NCI-H748 treated with DMSO at 0.1 percent for 48 hours (cell line): Measurements from ENCODE around the gene FTCDNL1.

Source experiments
- DNase-seq: peaks from one replicate; lab custom pipeline; 2025; lab: John Stamatoyannopoulos, UW

Gene FTCDNL1

DNA sequence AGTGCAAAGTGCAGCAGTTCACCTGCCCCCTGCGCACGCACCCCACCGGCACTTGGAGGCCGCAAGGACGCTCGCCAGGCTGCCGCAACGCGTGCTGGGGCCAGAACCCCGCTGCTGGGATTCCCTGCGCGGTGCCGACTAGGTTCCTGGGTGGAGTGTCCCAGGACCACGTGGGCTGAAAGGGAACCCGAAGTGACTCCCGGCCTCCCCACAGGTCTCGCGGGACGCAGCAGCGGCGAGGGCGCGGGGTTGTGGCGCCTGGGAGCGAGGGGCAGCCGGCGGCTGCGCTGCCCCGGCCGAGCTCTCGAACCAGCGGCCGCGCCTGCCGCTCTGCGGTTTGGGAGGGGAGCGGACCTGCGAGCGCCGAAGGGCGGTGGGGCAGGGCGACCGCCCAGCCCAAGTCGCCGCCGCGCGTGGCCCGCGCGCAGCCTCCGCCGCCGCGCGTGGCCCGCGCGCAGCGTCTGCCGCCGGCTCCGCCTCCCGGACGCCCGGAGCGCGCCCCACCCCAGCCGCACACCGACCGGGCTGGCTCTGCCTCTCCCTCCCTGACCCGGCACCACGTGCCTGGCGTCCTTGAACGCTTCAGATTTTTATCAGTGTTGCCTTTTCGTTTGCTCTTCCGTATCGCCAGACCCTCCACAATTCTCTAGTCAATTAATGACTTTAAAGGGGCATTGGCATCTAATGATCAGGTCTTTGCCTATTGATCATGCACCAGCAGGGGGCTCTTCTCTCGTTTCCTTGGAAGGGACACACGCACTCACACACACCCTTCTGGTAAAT, at the start of gene FTCDNL1:
Gene FTCDNL1, minus strand, starts transcription at position 475 of the 783 bp plus-strand sequence. CDS start 2,230 bp downstream, outside the sequence.
- peak; percentile 35 for DNase-seq

DNA sequence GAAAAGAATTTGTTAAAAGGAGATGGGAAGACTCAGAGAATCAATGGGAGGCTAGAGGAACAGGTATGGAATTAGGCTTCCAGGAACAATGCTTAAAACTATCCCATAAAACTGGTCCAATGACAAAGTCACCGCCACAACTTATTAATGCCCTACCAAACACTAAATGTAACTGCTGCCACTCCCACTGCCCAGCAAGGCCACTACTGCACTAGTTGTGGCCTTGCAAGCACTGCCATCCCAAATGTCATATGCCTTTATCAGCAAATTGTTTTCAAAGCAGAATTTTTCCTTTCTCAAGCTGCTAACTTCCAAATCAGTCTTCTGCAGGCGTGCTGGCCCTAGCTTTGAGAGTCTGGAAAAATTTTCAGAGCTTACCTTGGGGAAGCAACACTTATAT, 45.6 kb upstream of the FTCDNL1 start:
- DNase-seq = no peak

DNA sequence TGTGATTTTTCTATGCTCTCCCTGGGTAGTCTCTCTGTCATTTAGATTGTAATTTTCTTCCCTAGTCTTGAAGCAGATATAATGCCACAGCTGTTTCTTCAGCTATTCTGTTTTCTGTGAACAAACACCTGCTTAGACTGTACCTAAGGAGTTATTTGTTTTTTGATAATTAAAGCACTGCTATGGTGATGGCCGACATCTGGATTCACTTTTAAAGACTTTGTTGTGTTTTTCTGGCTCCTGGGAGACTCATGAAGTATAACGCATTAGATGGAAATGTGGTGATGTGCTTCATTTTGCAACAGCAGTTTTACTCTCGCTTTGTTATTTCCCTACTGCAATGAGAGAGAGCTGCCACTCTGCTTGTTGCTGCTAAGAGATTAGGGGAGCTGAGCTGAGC, 44.4 kb upstream of the FTCDNL1 start:
- DNase-seq = no peak

DNA sequence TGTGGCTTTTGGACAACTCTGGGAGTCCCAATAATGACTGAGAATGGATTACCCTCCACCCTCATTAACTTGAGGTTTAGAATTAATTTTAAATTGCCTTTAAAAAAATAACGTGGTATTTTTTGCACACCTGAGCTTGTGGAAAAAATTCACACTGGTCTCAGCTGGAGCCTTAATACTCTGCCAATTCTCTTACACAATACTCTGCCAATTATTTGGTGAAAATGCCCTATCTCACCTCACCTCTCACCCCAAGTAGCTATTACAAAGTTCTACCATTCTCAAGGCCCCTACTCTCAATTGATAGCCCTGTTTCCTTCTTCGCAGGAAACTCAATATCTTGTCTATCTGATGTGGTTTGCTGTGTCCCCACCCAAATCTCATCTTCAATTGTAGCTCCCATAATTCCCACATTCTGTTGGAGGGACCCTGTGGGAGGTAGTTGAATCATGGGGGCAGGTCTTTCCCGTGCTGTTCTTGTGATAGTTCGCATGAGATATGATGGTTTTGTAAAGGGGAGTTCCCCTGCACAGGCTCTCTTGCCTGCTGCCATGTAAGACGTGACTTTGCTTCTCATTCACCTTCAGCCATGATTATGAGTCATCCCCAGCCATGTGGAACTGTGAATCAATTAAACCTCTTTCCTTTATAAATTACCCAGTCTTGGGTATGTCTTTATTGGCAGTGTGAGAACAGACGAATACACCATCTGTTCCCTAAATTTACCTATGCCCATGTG, 32.7 kb upstream of the FTCDNL1 start:
- DNase-seq = no peak

DNA sequence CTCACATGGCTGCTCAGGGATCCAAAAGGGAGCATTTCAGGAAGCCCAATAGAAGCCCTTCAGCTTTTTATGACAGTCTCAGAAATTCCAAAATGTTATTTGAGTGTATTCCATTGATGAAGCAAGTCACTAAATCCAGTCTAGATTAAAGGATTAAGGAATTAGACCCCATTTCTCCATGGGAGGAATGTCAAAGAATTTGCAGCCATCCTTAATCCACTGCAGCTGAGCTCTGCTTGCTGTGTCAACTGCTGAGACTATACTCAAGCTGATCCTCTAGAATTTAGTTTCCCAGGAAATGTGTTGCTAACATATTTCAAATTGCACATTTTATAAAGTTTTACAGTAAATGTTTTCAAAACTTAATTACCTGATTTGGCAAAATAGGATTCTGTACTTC, 31.7 kb upstream of the FTCDNL1 start:
- DNase-seq = no peak

DNA sequence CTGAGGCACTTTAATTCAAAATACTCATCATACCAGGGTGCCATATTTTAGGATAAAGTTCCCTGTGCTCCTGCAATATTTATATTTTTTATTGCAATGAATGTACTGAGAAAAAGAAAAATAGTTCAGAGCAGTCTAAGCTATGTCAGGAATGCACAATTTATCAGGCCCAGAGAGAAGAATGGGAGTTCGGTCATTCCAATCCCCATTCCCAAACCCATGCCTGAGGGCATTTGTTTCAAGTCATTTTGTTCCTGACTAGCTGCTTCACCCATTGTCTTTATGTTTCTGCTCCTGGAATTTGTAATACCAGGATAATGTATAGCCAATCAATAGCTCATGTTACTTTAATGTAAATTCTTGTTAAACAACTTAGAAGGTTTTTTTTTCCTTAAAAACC, 24.4 kb upstream of the FTCDNL1 start:
- DNase-seq = no peak

DNA sequence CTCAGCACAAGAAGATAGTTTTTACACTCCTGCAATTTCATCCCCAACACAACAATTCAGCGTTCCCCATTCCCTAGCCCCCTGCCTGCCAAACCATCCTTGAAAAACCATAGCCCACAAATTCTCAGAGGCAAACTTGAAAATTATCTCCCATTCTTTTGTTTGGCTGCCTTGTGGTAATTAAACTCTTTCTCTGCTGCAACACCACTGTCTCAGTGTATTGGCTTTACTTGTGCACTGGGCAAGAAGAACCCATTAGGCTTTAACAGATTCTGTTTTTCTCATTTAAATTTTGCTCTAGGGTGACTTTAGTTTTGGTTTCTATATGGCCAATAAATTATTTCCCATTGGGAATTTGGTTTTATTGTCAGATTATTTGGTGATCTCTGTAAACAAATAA, 23.2 kb upstream of the FTCDNL1 start:
- DNase-seq = no peak

DNA sequence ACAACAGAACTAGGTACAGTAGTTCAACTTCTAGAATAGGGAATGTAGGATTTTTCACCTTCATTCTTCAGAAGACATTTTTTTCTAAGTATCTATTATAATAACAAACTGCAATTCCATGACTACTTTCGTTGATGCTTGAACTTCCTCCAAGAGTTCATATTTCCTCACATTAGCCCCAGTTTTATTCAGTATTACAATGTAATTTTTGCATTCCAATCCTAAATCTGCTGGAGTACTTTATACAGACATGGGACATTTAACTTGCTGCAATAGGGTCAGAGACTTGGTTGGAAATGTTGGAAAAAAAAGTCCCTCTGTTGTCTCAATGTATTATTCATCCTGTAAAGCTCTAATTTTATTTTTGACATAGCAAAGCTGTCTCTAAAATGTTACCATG, 19.6 kb upstream of the FTCDNL1 start:
- DNase-seq = no peak

DNA sequence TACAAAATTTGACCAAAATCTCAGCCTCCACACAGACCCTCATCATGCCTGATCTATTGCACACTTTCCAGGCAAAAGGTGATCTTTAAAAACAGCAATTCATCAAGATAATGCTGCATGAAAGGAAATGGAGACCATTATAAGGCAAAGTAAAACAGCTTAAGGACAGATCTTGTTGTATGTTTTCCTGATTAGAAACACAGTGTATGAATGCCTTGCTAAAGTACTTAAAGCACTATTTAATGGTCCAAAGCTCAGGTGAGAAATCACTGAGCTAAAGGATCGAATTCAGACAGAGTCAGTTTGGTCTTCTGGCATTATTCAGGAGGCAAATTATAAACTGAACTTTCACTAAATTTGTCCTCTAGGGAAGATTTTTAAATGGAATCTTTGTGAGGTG, 18.7 kb upstream of the FTCDNL1 start:
- DNase-seq = no peak

DNA sequence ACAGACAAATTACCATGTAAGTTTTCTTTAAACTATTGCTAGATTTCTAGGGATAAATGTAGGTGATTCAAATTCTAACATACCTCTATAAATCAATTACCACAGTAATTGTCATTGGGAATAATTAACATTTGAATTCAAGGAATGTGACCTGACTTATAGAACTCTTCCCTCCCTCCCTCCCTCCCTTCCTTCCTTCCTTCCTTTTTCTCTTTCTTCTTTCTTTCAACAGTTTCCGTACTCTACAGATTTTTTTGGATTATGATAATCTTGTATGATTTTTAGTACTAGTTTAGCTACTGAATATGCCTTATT, 18.2 kb upstream of the FTCDNL1 start:
- DNase-seq = no peak

DNA sequence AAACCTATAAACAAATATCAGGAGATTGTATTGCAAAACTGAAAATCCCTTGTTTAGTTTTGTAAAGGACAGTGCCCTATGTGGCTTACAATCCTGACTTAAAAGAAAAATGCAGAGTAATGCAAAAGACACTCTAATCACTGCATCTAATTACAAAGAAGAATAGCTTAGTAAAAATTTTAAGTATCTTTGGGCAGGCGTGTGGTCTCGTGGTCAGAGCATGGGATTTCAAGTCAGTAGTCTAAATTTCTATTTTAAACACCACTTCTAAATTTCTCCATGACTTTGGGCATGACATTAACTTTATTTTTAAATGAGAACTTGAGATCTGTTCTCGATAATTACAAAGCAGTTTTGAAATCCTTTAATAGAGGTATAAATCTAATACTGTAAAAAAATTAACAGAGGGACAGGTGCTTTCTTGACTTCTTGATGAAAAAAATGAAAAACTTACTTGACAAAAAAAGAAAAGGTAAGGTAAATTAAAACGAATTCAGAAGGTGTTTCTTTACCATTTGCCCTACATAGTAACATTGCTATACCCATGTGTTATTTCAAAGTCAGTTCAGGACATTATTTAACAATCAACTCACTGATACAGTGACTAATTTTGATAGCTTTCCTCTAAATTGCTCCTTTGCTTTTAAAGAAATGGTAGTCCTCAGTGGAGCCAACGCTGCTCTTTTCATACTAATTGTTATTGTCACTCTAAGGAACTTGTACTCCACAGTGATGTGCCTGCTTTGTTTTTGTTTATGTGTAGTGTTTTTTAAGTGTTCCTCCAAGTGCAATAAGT, 17.6 kb upstream of the FTCDNL1 start:
- no peak for DNase-seq

DNA sequence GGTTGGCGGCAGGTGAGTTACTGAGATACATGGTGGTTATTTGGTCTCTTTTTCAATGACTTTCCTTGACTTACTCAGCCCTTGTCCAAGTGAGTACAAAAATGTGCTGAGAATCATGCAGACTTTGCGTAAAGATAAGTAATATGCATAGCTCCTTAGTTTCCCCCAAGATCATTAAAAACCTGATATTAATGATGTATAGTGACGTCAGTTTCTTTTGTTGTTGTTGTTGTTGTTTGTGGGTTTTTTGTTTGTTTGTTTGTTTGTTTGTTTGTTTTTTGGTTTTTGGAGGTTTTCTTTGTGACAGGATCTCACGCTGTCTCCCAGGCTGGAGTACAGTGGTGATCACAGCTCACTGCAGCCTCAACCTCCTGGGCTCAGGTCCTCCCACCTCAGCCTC, 14.9 kb upstream of the FTCDNL1 start:
- no peak for DNase-seq

DNA sequence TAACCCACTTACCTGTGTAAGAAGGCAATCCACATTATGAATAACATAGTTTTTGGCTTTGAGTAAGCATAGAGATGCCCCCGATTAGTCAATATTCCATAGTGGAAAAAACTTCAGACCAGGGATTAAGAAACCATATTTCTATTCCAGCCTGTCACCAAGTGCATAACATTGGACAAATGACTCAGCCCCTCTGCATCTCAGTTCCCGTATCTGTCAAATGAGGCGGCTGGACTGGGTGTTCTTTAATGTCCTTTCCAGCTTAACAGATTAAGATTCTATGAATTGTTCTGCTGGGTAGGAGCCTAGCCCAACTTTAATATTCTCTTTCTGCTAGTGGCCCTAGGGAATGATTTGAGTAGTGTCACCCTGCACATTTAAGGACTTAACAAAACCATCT, 11.8 kb upstream of the FTCDNL1 start:
- DNase-seq = no peak

DNA sequence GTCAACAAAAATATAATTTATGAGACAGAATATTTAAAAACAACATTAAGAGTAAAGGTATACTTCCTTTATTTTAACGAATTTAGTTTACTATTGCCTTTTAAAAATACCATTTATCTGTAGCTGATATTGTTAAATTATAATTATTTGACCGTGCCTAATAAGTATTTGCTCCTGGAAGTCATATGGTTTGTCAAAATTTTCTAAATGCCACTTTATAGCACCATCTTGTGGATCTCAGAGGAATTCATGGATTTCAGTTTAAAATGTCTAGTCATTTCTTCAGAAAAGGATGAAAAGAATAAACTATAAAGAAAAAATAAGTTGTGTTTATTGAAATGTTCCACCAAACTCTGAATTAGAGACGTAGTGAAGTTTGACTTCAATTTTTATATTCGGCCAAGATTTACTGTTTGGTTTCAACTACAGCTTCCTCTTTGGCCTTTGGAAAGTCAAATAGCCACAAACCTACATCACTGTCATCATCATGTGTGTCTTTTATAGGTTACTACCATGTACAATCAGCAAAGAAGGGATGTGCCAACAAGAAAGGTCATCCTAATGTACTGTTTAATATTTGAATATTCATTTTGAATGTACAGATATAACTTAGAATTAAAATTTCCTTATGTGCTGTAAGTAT, 10.3 kb upstream of the FTCDNL1 start:
- DNase-seq = peak; percentile 27

DNA sequence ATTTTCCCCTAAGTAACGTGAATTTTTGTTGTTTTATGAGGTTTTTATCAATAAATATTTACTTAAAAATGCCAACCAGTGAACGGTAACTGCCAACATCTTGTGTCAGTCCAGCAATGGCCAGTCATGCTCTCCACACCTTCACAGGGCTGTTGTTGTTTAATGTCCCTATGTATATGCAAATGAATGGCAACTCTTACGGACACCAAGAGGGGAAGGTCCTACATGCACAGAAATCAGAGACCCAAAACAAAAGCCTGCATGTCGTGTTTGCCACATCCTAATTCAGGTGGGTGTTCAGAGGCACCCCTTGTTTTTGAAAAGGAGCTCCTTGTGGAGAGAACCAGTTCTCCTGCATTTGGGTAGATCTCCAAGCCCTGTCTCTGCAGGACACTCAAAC, 4.8 kb upstream of the FTCDNL1 start:
- no peak for DNase-seq

DNA sequence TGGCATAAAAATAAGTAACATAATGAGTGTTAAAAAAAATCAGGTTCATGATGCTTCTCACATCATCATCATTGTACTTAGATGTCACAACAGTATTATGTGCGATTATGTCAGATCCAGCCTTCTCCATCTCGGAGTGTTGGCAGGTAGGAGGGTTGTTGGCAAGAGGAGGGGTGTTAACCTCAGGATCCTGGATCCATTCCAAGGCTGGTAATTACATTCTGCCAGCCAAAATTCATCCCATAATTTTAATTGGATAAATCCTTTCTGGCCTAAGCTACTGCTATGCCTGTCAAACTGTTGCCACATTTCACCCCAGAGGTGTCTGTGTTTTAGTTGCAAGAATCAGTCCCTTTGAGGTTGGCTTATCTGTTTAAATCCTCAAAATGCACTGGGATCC, 891 bp upstream of the FTCDNL1 start:
- peak; percentile 20 for DNase-seq

DNA sequence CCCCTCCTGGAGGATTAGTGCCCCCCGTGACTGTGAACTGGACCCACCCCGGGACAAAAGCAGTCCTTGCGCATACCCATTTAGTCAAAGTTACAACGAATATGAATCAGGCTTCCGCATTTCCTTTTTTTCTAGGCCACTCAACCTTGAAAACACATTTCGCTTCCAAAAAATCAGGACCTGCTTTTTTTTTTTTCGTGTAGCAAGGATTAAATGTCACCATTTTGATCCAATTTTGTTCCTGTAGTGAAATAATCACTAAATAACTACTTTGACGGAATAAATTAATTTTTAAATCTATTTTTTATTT, 464 bp upstream of the FTCDNL1 start:
- DNase-seq = no peak

DNA sequence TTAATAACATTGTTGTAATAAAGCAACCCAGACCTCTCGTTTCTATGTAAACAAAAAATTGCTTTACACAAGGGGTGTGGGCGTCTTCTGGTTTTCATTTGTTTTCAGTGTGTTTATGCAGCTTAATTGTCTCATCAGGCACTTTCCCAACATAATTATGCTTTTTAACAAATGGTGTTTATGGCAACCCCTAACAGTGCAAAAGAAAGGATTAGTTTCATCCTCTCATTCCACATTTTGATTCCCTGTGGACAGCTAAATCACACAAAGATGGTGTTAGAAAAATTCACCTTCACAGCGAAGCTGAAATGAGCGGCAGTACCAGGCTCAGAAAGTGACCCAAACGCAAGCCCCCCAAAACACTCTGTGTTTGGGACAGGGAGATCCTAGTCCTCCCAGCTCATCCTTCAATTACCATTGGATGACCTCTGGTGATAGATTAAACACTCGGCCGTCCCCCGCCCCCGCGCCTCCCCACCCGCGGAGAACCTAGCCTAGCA, 724 bp downstream of the FTCDNL1 start:
- peak; percentile 82 for DNase-seq

DNA sequence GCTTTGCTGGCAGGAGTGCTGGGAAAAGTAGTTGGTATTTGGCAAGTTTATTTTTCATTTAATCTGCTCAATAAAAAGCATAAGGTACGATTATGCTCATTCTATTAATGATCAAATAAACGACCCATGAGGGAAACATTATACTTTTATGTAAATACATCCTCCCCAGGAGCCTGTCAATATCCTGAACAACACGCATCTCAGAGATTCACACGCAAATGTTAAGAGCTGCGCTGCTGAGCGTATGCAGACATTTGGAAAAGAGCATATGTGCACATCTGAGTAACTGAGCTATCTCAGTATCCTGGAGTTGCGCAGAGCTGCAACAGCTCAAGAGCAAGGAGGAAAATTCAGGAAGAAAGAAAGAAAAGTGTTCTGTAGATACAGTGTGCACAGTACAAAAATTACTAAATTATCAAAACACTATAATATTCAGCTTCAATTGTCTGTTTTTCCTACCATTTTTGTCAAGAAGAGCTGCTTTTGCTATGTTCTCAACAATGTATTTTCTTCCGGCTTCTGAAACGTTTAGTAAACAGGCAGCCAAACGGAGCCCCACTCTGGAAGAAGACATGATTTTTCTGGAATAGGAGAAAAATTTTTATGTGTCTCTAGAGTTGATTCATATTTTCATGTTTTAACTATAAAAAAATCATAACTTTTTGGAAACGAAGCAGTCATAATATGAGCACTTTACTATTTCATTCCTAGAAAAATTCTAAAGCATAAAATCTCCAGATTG, 2.4 kb downstream of the FTCDNL1 start:
- peak; percentile 89 for DNase-seq

DNA sequence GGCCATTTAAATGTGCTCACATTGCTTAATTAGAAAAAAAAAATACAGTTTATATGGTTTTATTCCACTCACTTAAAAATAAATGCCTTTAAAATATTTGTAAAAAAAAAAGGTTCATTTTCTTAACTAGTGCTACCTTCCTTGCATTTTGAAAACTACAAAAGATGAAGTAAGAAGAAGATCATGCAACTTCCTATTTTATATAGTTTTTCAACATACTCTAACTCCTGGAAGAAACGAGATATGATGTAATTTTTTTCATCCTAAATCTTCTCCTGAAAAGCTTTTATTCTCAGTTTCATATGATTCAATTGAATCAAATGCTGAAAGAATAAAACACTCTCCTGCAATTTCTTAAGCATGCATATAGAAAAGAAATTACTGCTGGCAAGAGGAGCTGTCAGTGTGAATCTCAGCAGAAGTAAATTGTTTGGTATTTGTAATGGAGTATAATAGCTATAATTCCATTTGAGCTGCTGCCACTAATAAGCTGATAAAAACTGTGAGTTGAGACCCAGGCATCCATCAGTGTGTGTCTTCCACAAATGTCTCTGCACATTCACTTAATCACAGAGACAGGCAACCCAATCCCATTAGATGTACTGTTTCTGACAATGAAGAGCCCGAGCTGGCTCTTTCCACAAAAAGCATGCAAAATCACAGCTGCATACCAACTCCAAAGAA, 3.7 kb downstream of the FTCDNL1 start:
- DNase-seq = no peak
